Fibroblast of lung (primary cell): Measurements from ENCODE around the gene CERS1. TPM values are rescaled to one million over a fixed set of nuclear protein-coding genes. Genes with fewer than 3 reads are reported as not detected.

ENCODE experiments used
- DNase-seq, 2 donors: peaks; one replicate each; pipeline versions ENCODE4 v3.0.0 to v3.0.0-alpha.2; 2010; ENCODE audit warnings: low read depth in 2 of 2
- H2AFZ ChIP-seq: 2 replicates; pipeline ENCODE4 v1.5.1; 2012; ENCODE audit warnings: low read length, control low read depth, inconsistent platforms
- H3K27ac ChIP-seq: 2 replicates; pipeline ENCODE4 v1.5.1; 2011; ENCODE audit warnings: low read length, control low read depth; ENCODE audit not compliant: insufficient read depth
- H3K27me3 ChIP-seq: 2 replicates; pipeline ENCODE4 v1.5.1; 2011; ENCODE audit warnings: mild to moderate bottlenecking, low read length; ENCODE audit not compliant: control insufficient read depth, insufficient read depth
- H3K36me3 ChIP-seq: 2 replicates; pipeline ENCODE4 v1.5.1; 2011; ENCODE audit warnings: low read length; ENCODE audit not compliant: control insufficient read depth, insufficient read depth
- H3K4me1 ChIP-seq: 2 replicates; pipeline ENCODE4 v1.5.1; 2011; ENCODE audit warnings: low read length; ENCODE audit not compliant: control insufficient read depth, insufficient read depth; ENCODE audit errors: extremely low read depth
- H3K4me2 ChIP-seq: 2 replicates; pipeline ENCODE4 v1.5.1; 2011; ENCODE audit warnings: low read length, control low read depth; ENCODE audit not compliant: insufficient read depth; ENCODE audit errors: extremely low read depth
- H3K4me3 ChIP-seq, 4 experiments: fragments of 200-600 bp in 1 of 4; sonication (generic) in 1 of 4; replicated peaks in 1 of 4; 2 replicates each; pipeline ENCODE4 v1.5.1; 2011 to 2016; ENCODE audit warnings: low read length in 4 of 4, low read depth in 3 of 4, mild to moderate bottlenecking in 3 of 4, control low read depth in 2 of 4, inconsistent platforms in 1 of 4, mixed read lengths in 1 of 4; ENCODE audit not compliant: insufficient read depth in 1 of 4; ENCODE audit errors: control extremely low read depth in 1 of 4
- H3K79me2 ChIP-seq: 2 replicates; pipeline ENCODE4 v1.5.1; 2012; ENCODE audit warnings: mild to moderate bottlenecking, low read length, inconsistent platforms; ENCODE audit not compliant: control insufficient read depth, insufficient read depth
- H3K9ac ChIP-seq: 2 replicates; pipeline ENCODE4 v1.5.1; 2011; ENCODE audit warnings: mild to moderate bottlenecking, low read length, control low read depth; ENCODE audit not compliant: insufficient read depth
- H3K9me3 ChIP-seq: 2 replicates; pipeline ENCODE4 v1.5.1; 2012; ENCODE audit warnings: low read depth, low read length; ENCODE audit not compliant: control insufficient read depth, insufficient read depth
- H4K20me1 ChIP-seq: 2 replicates; pipeline ENCODE4 v1.5.1; 2011; ENCODE audit warnings: low read length; ENCODE audit not compliant: control insufficient read depth, insufficient read depth; ENCODE audit errors: extremely low read depth
- EZH2 ChIP-seq: IDR thresholded peaks from 2 replicates; pipeline ENCODE4 v1.5.1; 2012; ENCODE audit warnings: low read length, control low read depth, mild to moderate bottlenecking; ENCODE audit errors: missing control alignments
- polyA plus RNA-seq, 2 donors: library from polyadenylated mRNA; depleted of rRNA in 1 of 2; stranded (reverse) in 1 of 2; unstranded in 1 of 2; fragments of >200 nt; gene quantifications; 2 replicates each; pipeline ENCODE4 v1.2.1, GENCODE V29; 2011 to 2012; ENCODE audit warnings: missing spikeins in 1 of 2
- total RNA-seq: library from RNA; depleted of rRNA; stranded (reverse); fragments of >200 nt; gene quantifications from 2 replicates; pipeline ENCODE4 v1.2.1, GENCODE V29; 2014
- TF ChIP-seq, protein P1 (sequence below), 2 donors: IDR thresholded peaks in 1 of 2; conservative IDR thresholded peaks in 1 of 2; 1 replicate in 1 of 2; 2 replicates in 1 of 2; pipeline ENCODE4 v1.5.1; 2011 to 2012; ENCODE audit warnings: low read length in 2 of 2, control low read depth in 1 of 2, inconsistent platforms in 1 of 2, low read depth in 1 of 2, mild to moderate bottlenecking in 1 of 2

Gene CERS1
- total and polyA plus RNA-seq, 2 donors (not counting 1 experiment from before 2014, with no cell fraction given), result 0.23 to 1.7 TPM

DNA sequence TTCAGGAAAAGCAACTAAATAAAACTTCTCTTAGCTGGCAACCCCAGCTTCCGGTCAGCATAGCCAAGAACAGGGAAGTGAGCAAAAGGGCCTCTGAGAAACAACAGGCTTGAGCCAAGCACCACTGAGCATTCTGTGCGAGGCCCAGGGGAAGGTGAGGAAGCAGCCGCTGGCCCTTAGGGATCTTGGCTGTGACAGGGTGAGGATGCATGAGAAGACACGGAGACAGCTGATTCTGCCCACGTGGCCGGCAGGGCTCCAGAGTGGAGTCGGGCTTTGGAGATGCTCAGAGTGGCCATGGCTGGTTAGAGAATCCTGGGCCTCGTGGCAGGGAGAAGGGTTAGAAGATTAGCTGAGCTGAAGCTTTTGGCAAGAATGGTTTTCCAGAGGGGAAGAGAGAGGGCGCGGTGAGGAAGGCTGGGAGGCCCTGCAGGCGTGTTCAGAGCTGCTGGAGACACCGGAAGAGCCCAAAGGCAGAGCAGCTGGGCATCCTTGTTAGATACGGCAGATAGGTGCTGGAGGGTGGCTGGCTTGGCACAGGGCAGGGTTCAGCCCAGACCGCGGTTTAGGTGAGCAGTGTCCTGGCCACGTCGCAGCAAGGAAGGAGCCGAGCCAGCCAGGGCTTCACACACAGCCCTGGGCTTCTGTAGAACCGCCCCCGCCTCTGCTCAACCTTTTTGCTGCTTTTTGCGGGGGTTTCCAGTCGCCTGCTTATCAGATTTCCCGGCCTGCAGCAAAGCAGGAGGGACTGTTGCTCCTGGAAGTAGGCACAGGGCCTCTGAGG, 46.9 kb downstream of the CERS1 start:
- H2AFZ ChIP-seq, result no peak overlapping the region
- peaks cover 55% of the 10 kb centered on the region for H3K79me2 ChIP-seq
- peaks cover 3% of the 10 kb centered on the region for H4K20me1 ChIP-seq
- H3K4me2 ChIP-seq, result peak overlapping the region; percentile 75
- H3K27me3 ChIP-seq, result no peaks in the 10 kb centered on the region
- H3K9me3 ChIP-seq, result no peaks in the 10 kb centered on the region
- H3K4me1 ChIP-seq, result peaks cover 33% of the 10 kb centered on the region
- H3K4me3 ChIP-seq, result peak overlapping the region in 1 of 4 experiments; percentile 14
- peak overlapping the region; percentile 86 for H3K27ac ChIP-seq
- H3K9ac ChIP-seq, result no peak overlapping the region
- TF ChIP-seq EZH2, result no peak
- TF ChIP-seq, protein P1, sequence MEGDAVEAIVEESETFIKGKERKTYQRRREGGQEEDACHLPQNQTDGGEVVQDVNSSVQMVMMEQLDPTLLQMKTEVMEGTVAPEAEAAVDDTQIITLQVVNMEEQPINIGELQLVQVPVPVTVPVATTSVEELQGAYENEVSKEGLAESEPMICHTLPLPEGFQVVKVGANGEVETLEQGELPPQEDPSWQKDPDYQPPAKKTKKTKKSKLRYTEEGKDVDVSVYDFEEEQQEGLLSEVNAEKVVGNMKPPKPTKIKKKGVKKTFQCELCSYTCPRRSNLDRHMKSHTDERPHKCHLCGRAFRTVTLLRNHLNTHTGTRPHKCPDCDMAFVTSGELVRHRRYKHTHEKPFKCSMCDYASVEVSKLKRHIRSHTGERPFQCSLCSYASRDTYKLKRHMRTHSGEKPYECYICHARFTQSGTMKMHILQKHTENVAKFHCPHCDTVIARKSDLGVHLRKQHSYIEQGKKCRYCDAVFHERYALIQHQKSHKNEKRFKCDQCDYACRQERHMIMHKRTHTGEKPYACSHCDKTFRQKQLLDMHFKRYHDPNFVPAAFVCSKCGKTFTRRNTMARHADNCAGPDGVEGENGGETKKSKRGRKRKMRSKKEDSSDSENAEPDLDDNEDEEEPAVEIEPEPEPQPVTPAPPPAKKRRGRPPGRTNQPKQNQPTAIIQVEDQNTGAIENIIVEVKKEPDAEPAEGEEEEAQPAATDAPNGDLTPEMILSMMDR (conservative IDR thresholded peaks at IDR 0.05 in 1 of 2, IDR thresholded peaks at IDR 0.05 in 1 of 2; ENCODE audit: low read depth in 1 of 2, low read length in 2 of 2), result no peak
- DNase-seq, result peak in 1 of 2 donors; percentile 67
- peaks cover 31% of the 10 kb centered on the region for H3K36me3 ChIP-seq

DNA sequence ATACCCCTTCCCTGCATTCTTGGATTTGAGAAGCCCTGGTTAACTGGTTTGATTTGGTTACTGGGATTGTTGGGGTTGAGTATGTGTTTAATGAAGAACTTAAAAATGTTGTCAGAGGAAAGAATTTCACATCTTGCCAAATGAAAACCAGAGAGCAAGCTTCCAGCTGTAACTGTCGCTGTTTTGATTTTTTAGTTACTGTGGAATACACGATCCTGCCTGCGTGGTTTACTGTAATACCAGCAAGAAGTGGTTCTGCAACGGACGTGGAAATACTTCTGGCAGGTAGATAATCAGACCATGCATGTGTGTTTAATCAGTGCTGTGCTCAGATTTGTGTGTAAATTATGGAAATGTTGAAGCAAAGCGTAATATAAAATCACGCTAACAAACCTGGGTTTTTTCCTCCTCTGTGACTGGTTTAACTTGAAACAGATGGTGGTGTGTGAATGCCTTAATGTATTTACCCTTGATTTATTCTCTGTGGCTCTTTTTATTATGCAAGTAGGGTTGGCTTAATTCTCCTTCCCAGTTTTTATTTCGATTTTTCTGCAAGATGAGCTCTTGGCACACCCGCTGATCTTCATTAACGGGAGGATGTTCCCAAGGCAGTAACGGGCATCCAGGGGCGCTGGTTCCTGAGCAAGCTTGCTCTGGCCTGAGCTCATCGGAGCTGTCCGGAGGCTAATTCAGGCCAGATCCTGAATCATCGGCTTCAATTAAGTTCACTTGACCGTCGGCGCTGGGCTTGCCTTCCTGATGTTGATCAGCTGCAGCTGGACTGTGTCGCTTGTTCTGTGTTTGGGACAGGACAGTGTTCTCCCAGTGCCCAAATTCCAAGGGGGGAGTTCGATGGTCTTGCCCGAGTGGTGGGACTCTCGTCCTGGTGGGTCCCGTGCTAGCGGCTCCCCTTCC, 48.2 kb downstream of the CERS1 start:
- Histone ChIP-seq H3K27me3 (no peaks in the 10 kb centered on the region), H3K9ac (peak overlapping the region; percentile 27), H3K4me2 (peak overlapping the region; percentile 78), H3K27ac (peak overlapping the region; percentile 86), H3K4me3 (peak overlapping the region in 1 of 4 experiments; percentile 15), H3K36me3 (peaks cover 23% of the 10 kb centered on the region), H4K20me1 (peaks cover 8% of the 10 kb centered on the region), H3K4me1 (peaks cover 35% of the 10 kb centered on the region), H3K79me2 (peaks cover 66% of the 10 kb centered on the region), H3K9me3 (no peaks in the 10 kb centered on the region), H2AFZ (no peak overlapping the region)
- TF ChIP-seq, protein P1 (conservative IDR thresholded peaks at IDR 0.05 in 1 of 2, IDR thresholded peaks at IDR 0.05 in 1 of 2; ENCODE audit: low read depth in 1 of 2, low read length in 2 of 2), result no peak
- no peak for TF ChIP-seq EZH2
- peak in 1 of 2 donors; percentile 54 for DNase-seq
